NCI-H2227 treated with DMSO at 0.1 percent for 48 hours (cell line): Measurements from ENCODE around the gene NPY5R.

Experiments used
- DNase-seq: peaks from one replicate; lab custom pipeline; 2025; lab: John Stamatoyannopoulos, UW

The NPY5R gene

DNA sequence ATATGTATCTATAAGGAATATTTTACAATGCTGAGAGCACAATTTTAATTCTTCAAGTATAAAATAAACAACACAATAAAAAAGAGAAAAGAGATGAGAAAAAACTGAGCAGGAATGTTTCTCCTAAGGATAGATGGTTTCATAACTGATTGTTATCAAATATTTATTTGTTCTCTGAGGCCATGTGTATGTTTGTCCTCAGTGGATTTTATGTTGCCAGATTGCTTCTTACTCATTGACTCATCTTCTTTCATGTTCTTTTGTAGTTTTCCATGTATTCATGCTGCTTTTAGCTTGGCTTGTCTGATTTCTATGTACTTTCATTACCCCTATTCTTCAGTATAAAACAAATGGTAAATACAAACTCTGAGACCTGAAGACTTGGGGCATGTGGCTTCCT lies 41.2 kb downstream of the NPY5R start:
- no peak for DNase-seq

DNA sequence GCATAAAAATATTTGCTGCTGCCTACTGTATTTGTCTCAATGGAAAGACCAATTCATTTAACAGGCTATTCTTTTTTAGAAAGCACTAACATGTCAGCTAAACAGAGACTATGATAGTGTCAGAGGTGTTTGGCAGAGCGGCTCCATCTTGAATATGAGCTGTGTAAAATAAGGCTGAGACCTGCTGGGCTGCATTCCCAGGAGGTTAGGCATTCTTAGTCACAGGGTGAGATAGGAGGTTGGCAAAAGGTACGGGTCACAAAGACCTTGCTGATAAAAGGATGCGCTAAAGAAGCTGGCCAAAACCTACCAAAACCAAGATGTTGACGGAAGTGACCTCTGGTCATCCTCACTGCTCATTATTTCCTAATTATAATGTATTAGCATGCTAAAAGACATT lies 41.8 kb downstream of the NPY5R start:
- DNase-seq, result no peak

DNA sequence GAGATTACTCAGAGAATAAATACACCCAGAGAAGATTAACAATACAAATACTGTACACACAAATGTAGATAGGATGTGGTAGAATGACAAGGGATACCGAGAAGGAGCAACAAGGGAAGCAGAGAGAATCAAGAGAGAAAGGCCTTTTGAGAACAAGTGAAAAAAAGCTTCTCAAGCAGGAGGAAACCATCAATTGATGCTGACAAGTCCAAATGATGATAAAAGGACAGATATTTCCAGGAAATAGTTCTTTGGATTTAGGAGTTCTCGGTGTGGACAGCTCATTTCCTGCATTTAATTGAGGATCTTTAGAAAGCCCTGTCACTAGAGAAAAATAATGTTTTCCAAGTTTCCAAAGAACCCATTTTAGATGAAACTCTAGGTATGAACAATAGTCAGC lies 48.1 kb downstream of the NPY5R start:
- DNase-seq, result no peak

DNA sequence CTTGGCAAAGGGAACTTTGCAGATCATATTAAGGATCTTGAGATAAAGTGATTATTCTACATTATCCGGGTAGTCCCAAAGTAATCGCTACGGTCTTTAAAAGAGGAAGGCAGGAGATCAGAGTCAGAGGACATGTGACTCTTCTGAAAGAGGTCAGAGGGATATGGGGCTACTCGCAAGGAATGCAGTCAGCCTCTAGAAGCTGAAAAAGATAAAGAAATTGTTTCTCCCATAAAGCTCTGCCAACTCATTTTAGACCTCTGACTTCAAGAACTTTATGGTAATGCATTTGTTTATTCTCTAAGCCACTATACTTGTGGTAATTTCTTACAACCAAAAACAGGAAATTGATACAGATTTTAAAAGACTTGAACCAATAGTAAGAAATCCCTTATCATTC lies 48.6 kb downstream of the NPY5R start:
- DNase-seq, result no peak

DNA sequence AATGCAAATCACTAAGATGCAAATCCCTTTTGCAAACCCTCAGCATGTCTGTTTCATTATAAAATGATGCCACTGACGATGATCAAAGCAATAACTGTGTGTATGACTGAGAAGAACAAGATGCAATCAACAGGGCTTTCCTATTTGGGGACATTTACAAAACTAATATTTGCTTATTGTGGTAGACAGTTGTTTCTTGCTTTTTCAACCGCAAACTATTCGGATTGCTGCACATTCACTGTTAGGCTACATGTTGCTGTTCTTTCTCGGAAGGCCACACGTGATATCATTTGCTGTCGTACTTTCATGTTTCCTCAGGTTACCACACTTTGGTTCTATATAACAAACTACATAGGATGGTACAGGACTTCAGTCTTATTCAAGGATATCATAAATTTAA lies 49.8 kb downstream of the NPY5R start:
- DNase-seq, result no peak

DNA sequence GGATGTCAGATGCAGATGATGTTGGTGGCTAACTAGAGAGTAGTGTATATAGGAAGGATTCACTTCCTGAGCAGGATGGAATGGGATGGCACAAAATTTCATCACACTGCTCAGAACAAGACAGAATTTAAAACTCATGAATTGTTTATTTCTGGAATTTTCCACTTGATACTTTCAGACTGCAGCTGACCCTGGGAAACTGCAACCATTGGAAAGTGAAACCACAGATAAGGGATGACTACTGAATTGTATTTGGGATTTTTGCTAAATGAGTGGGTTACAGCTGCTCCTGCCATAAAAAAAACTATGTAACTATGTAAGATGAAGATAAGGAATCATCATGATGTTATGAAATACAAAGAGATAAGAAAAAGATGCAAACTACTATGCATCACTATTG lies 51.4 kb downstream of the NPY5R start:
- DNase-seq, result no peak

DNA sequence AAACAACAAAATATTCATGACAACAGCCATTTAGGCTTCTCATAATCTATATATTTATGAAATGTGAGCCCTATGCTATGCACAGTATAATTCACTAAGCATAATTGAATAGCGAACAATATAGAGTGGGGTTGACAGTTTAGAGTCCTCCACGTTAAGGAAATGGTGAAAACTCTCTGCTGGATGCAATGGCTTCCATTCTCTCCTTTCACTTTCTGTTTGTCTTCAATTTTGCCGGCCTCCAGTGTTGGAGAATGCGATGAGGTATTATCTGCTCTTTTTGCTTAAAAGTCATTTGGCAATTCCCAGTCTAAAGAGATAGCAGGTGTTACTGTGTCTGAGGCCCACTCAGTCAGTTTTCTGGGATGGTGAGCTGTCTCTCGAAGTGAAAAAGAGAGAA lies 52.1 kb downstream of the NPY5R start:
- no peak for DNase-seq

- no peak for DNase-seq
These were observed 54.5 kb downstream of the NPY5R start for GRCh38 chr4:163398238-163398637.

GRCh38 chr4:163400911-163401310 lies 57.2 kb downstream of the NPY5R start:
- no peak for DNase-seq
